GM12892 (cell line): ENCODE measurements around the gene TTC24.
"Not testable (repeated sequence)": the region's sequence is repeated elsewhere in the genome, so short reads cannot be mapped to it uniquely, and the experiment has no call there.

Source experiments
- DNase-seq: peaks from one replicate; pipeline ENCODE4 v3.0.0; 2011; ENCODE audit not compliant: insufficient read length
- FAIRE-seq: peaks from 2 replicates; lab custom pipeline; 2011; peaks lifted over from hg19 to GRCh38; lab: Jason Lieb, UNC
- POLR2A ChIP-seq: IDR thresholded peaks from 2 replicates; pipeline ENCODE4 v1.6.1; 2011; ENCODE audit warnings: low read depth, low read length, control low read depth
- POLR2AphosphoS5 ChIP-seq: IDR thresholded peaks from 2 replicates; pipeline ENCODE4 v1.6.1; 2011; ENCODE audit warnings: low read depth, low read length, control low read depth
- TAF1 ChIP-seq: IDR thresholded peaks from 2 replicates; pipeline ENCODE4 v1.6.1; 2011; ENCODE audit warnings: low read depth, mild to moderate bottlenecking, control low read depth, low read length, borderline replicate concordance

Gene TTC24

DNA sequence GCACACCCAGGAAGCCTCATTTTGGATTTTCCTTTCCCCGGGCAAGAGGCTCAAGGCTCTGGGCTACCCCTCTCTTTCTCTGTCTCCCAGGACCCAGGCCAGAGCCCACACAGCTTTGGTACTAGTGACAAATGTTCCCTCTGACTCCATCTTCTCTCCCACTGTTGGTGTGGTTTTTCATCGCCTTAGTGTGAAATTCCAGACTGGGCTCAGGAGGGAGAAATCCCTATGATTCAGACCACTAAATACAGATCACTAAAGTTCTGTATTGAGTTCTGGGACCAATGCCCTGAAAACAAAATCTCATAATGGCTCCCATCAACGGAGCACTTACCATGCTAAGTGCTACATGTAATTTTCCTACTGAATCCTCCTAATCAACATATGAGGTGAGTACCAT lies 33.3 kb upstream of the TTC24 start:
- no peak for FAIRE-seq
- no peak for TF ChIP-seq POLR2AphosphoS5
- TF ChIP-seq POLR2A = no peak
- TF ChIP-seq TAF1 = no peak
- DNase-seq = no peak

GRCh38 chr1:156547434-156547833 lies 32.1 kb upstream of the TTC24 start:
- FAIRE-seq = no peak
- DNase-seq = no peak
- TF ChIP-seq POLR2A = no peak
- TF ChIP-seq TAF1 = no peak
- no peak for TF ChIP-seq POLR2AphosphoS5

DNA sequence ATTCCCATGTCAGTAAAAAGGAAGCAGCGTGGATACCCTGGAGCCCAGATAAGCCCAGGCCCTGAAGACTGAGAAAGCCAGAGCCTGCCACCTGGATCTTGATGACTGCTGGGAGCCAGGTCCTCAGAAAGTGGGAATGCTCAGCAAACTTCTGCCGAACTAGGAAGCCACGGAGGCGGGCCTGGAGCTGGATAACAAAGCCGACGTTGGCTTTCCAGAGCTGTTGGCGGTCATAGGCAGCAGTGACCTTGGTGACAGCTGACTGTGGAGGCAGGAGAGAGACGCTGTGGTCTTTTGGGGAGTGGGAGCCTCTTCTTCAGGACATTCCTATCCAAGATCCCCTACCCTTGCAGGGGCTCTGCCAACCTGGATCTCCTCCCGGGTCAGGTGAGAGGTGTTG lies 31.5 kb upstream of the TTC24 start:
- TF ChIP-seq POLR2A (no peak), POLR2AphosphoS5 (no peak), TAF1 (no peak)
- no peak for DNase-seq
- FAIRE-seq = no peak

DNA sequence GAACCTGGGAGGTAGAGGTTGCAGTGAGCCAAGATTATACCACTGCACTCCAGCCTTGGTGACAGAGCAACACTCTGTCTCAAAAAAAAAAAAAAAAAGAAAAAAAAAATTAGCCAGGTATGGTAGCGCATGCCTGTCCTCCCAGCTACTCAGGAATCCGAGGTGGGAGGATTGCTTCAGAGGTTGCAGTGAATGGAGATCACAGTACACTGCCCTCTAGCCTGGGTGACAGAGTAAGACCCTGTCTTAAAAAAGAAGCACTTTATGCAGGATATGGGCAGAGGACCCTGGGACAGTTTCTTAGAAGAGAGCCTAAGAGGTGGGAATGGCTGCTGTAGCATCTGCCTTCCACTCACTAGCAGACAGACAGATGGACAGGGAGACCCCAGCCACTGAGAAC lies 30.1 kb upstream of the TTC24 start:
- DNase-seq = no peak
- TF ChIP-seq POLR2A (no peak), TAF1 (no peak), POLR2AphosphoS5 (no peak)
- FAIRE-seq = no peak

DNA sequence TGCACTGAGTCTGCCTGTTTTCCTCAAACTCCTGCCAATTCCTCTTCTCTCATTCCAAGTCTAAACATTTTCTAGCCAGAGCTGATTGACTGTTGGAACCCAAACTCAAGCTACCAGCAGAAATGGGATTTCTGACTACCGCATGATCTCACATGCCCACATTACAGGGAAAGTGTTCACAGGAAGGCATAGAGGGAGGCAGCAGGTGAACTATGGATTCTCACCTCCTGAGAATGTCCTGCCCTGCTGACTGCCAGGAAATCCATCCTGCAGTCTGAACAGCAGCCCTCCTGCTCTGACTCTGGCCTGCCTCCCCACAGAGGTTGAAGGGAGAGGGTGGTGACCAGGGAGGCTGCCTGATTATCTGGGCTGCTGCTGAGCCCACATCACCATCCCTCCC lies 29.7 kb upstream of the TTC24 start:
- no peak for FAIRE-seq
- DNase-seq = no peak
- TF ChIP-seq POLR2AphosphoS5 = no peak
- no peak for TF ChIP-seq TAF1
- no peak for TF ChIP-seq POLR2A

- DNase-seq = no peak
- TF ChIP-seq POLR2A = no peak
- no peak for TF ChIP-seq POLR2AphosphoS5
- TF ChIP-seq TAF1 = no peak
- no peak for FAIRE-seq
Observed at GRCh38 chr1:156550346-156550745, 29.2 kb upstream of the TTC24 start.

DNA sequence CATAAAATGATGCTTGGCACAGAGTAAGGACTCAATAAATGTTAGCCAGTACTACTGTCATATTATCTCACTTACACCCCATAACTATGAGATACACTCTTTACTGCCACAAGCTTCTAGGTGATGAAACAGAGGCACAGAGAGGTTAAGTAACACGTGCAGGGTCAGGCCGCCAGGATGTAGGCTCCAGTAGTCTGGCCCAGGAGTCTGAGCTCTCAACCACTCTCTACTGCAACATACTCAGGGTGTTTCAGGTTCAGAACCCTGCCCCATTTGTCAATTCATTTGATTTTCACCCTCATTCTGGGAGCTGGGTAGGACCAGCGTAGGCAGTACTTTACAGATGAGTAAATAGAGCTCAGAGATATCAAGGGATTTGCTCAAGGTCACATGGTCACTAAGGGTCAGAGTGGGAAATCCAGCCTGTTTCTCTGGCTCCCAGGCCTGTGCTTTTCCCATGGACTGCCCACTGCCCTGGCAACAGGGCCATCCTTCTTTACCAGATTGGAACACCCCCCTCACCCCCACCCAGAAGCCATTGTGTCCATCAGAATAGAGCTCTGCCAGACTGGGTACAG lies 28.4 kb upstream of the TTC24 start:
- no peak for DNase-seq
- no peak for TF ChIP-seq POLR2A
- no peak for TF ChIP-seq TAF1
- TF ChIP-seq POLR2AphosphoS5 = no peak
- FAIRE-seq = no peak

- TF ChIP-seq TAF1 (no peak), POLR2AphosphoS5 (no peak), POLR2A (no peak)
- DNase-seq (no peak), FAIRE-seq (no peak)
Observed at GRCh38 chr1:156551869-156552268, 27.7 kb upstream of the TTC24 start.

DNA sequence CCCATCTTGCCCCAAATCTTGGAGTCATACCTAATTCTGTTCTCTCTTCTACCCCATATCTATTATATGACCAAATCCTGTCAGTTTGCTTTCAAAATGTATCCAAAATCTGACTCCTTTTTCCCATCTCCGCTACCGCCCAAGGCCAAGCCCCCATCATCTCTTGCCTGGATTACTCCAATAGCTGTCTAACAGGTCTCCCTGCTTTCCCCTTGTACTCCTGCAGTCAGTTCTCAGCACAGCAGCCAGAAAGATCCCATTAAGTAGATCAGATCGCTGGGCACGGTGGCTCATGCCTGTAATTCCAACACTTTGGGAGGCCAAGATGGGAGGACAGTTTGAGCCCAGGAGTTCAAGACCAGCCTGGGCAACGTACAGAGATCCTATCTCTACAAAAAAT lies 27.0 kb upstream of the TTC24 start:
- TF ChIP-seq TAF1 (no peak), POLR2A (no peak), POLR2AphosphoS5 (no peak)
- FAIRE-seq = no peak
- DNase-seq = no peak

- not testable (repeated sequence) for FAIRE-seq, DNase-seq
Observed at GRCh38 chr1:156552937-156553336, 26.6 kb upstream of the TTC24 start.

DNA sequence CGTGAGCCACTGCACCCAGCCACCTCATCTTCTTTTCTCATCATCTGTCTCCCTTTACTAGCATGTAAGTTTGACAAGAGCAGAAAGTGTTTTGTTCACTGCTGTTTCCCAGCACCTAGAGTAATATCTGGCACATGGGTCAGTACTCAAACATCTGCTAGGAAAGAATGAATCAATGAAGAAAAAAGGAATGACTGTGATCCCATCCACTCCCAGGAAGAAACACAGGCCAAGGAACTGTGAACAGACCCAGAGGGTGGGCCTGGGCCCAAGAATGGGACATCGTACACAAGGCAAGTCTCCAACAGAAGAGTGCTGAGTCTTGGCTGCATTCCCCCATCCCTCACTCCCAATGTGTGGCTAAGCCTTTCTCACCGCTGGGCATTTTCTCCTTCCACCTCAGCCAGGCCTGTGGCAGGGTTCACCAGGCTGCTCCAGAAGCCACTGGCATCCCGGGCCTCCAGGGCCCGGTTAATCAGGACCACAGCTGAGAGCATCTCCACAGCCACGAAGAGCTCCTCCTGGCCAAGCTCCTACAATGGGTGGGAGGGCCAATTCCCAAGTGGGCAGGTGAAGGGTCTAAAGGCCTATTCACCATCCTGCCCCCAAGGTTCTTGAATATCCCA lies 25.6 kb upstream of the TTC24 start:
- DNase-seq = no peak
- TF ChIP-seq POLR2AphosphoS5 (no peak), TAF1 (no peak), POLR2A (no peak)

DNA sequence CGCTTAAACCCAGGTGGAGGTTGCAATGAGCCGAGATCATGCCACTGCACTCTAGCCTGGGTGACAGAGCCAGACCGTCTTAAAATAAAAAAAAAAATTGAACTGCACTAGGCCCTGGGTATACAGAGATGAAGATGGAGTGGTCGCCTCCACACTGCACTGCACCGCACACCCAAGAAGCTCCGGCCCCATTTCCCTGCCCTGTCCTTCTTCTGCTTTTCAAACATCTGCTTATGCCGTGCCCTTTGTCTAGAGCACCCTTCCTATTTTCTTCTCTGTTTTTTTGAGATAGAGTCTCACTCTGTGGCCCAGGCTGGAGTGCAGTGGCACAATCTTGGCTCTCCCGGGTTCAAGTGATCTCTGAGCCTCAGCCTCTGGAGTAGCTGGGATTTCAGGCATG lies 24.6 kb upstream of the TTC24 start:
- no peak for FAIRE-seq
- DNase-seq = no peak
- TF ChIP-seq POLR2AphosphoS5 = no peak

More for the DNA sequence above, 25.6 kb upstream of the TTC24 start:
- FAIRE-seq = no peak
